ENCODE results near the gene SMURF1.
A peak's percentile ranks its signal among the peaks of the same experiment; 100 is the strongest.
"Not testable (repeated sequence)": the region's sequence is repeated elsewhere in the genome, so short reads cannot be mapped to it uniquely, and the experiment has no call there.

Gene SMURF1

GRCh38 chr7:99143853-99144672 is at the start of gene SMURF1:
TSS of gene SMURF1 (minus strand) at chr7:99144108. CDS start at chr7:99143780, 328 bp downstream.
- DNase-seq (ENCODE audit: low spot score): peak; percentile 83

GRCh38 chr7:99191869-99192596 is 48.1 kb upstream of the SMURF1 start:
- no peak for DNase-seq (ENCODE audit: low spot score)

GRCh38 chr7:99190359-99191009 is 46.6 kb upstream of the SMURF1 start:
- no peak for DNase-seq (ENCODE audit: low spot score)

GRCh38 chr7:99189222-99189621 is 45.3 kb upstream of the SMURF1 start:
- DNase-seq (ENCODE audit: low spot score): no peak

- DNase-seq (ENCODE audit: low spot score): no peak
These were observed 44.3 kb upstream of the SMURF1 start for GRCh38 chr7:99188221-99188620.

GRCh38 chr7:99184532-99185218 is 40.8 kb upstream of the SMURF1 start:
- DNase-seq (ENCODE audit: low spot score): no peak

GRCh38 chr7:99180067-99180650 is 36.3 kb upstream of the SMURF1 start:
- no peak for DNase-seq (ENCODE audit: low spot score)

GRCh38 chr7:99177165-99177564 is 33.3 kb upstream of the SMURF1 start:
- DNase-seq (ENCODE audit: low spot score): no peak

- DNase-seq (ENCODE audit: low spot score): no peak
These were observed 29.9 kb upstream of the SMURF1 start for GRCh38 chr7:99173787-99174186.

GRCh38 chr7:99171731-99172130 is 27.8 kb upstream of the SMURF1 start:
- no peak for DNase-seq (ENCODE audit: low spot score)

- DNase-seq (ENCODE audit: low spot score): no peak
These were observed 26.8 kb upstream of the SMURF1 start for GRCh38 chr7:99170730-99171074.

GRCh38 chr7:99170065-99170729 is 26.3 kb upstream of the SMURF1 start:
- DNase-seq (ENCODE audit: low spot score): no peak

- no peak for DNase-seq (ENCODE audit: low spot score)
These were observed 23.2 kb upstream of the SMURF1 start for GRCh38 chr7:99167072-99167471.

- DNase-seq (ENCODE audit: low spot score): no peak
These were observed 21.9 kb upstream of the SMURF1 start for GRCh38 chr7:99165816-99166215.

- not testable (repeated sequence) for DNase-seq (ENCODE audit: low spot score)
These were observed 19.8 kb upstream of the SMURF1 start for GRCh38 chr7:99163669-99164068.

GRCh38 chr7:99156649-99157048 is 12.7 kb upstream of the SMURF1 start:
- DNase-seq (ENCODE audit: low spot score): no peak

GRCh38 chr7:99155211-99155610 is 11.3 kb upstream of the SMURF1 start:
- DNase-seq (ENCODE audit: low spot score): no peak

GRCh38 chr7:99146979-99147378 is 3.1 kb upstream of the SMURF1 start:
- no peak for DNase-seq (ENCODE audit: low spot score)

- DNase-seq (ENCODE audit: low spot score): no peak
These were observed 421 bp downstream of the SMURF1 start for GRCh38 chr7:99143521-99143852.

GRCh38 chr7:99142727-99143520 is 984 bp downstream of the SMURF1 start:
- peak; percentile 98 for DNase-seq (ENCODE audit: low spot score)
